SU-DHL-6 (cell line): ENCODE results near the gene SENP7.

Experiments used
- H2AFZ ChIP-seq: fragments of 200-600 bp; sonication (generic); 2 replicates; pipeline ENCODE4 v1.6.1; 2014; ENCODE audit warnings: low read depth, mild to moderate bottlenecking, moderate library complexity, mixed read lengths, antibody characterized with exemption, low read length; ENCODE audit not compliant: severe bottlenecking
- H3F3A ChIP-seq: fragments of 200-600 bp; shearing (Covaris generic); 2 replicates; pipeline ENCODE4 v1.6.0; 2016; ENCODE audit warnings: antibody characterized with exemption, mild to moderate bottlenecking; ENCODE audit not compliant: insufficient read depth
- H3K27ac ChIP-seq: fragments of 200-600 bp; sonication (generic); 2 replicates; pipeline ENCODE4 v1.5.1; 2016; ENCODE audit warnings: low read depth, mild to moderate bottlenecking, low read length, moderate library complexity, mixed read lengths
- H3K27me3 ChIP-seq: fragments of 200-600 bp; sonication (generic), shearing (Covaris generic); 2 replicates; pipeline ENCODE4 v1.6.0; 2014; ENCODE audit warnings: mild to moderate bottlenecking, low read length
- H3K36me3 ChIP-seq: fragments of 200-600 bp; sonication (generic); 2 replicates; pipeline ENCODE4 v1.6.1; 2014; ENCODE audit warnings: mild to moderate bottlenecking, low read length, mixed read lengths
- H3K4me2 ChIP-seq: fragments of 300-600, 200-600 bp; shearing (Covaris generic), sonication (generic); 2 replicates; pipeline ENCODE4 v1.6.0; 2014; ENCODE audit warnings: low read length, low read depth, mild to moderate bottlenecking; ENCODE audit not compliant: poor library complexity, severe bottlenecking
- H3K4me3 ChIP-seq: fragments of 200-600 bp; sonication (generic); 2 replicates; pipeline ENCODE4 v1.5.1; 2014; ENCODE audit warnings: antibody characterized with exemption, low read length, mild to moderate bottlenecking, mixed read lengths; ENCODE audit not compliant: insufficient read depth, poor library complexity, severe bottlenecking
- H3K79me2 ChIP-seq: fragments of 200-600 bp; sonication (generic); 2 replicates; pipeline ENCODE4 v1.6.1; 2014; ENCODE audit warnings: mild to moderate bottlenecking, low read length, moderate library complexity; ENCODE audit not compliant: insufficient read depth
- H3K9ac ChIP-seq: fragments of 200-600 bp; sonication (generic); 2 replicates; pipeline ENCODE4 v1.7.0; 2014; ENCODE audit warnings: mild to moderate bottlenecking, low read length
- H3K9me2 ChIP-seq: fragments of 200-600 bp; sonication (generic); replicated peaks from 2 replicates; pipeline ENCODE4 v1.6.1; 2014; ENCODE audit warnings: low read length; ENCODE audit not compliant: insufficient read depth
- H3K9me3 ChIP-seq: fragments of 200-600 bp; sonication (generic); 2 replicates; pipeline ENCODE4 v1.6.1; 2014; ENCODE audit warnings: low read length, mixed read lengths; ENCODE audit not compliant: insufficient read depth
- H4K20me1 ChIP-seq: fragments of 200-600 bp; sonication (generic); 2 replicates; pipeline ENCODE4 v1.6.1; 2014; ENCODE audit warnings: low read depth, mild to moderate bottlenecking, antibody characterized with exemption, low read length, moderate library complexity, mixed read lengths
- CTCF ChIP-seq: fragments of 200-600 bp; sonication (generic); IDR thresholded peaks from one replicate; pipeline ENCODE4 v1.5.1; 2017; ENCODE audit warnings: antibody characterized with exemption, mild to moderate bottlenecking, low read length, moderate library complexity; ENCODE audit not compliant: insufficient read depth, poor library complexity, severe bottlenecking
- EZH2phosphoT487 ChIP-seq: fragments of 200-600 bp; sonication (generic), shearing (Covaris generic); conservative IDR thresholded peaks from 2 replicates; pipeline ENCODE4 v1.6.1; 2018; ENCODE audit warnings: mild to moderate bottlenecking, antibody characterized with exemption, low read length, moderate library complexity, mixed read lengths

Gene SENP7

GRCh38 chr3:101500208-101500607 lies 12.8 kb downstream of the SENP7 start:
- H3K79me2 ChIP-seq = peaks cover 17% of the 10 kb centered on the region; the same call in 1 of the 2 replicates
- no peaks in the 10 kb centered on the region; the same call in 1 of the 2 replicates for H3K36me3 ChIP-seq
- no peak overlapping the region for H3K4me3 ChIP-seq
- no peak overlapping the region for H3K9ac ChIP-seq
- no peaks in the 10 kb centered on the region; the same call in 1 of the 2 replicates for H3F3A ChIP-seq
- no peaks in the 10 kb centered on the region for H3K27me3 ChIP-seq
- H3K27ac ChIP-seq = no peak overlapping the region
- H3K9me3 ChIP-seq = no peaks in the 10 kb centered on the region
- H3K4me2 ChIP-seq = no peak overlapping the region
- no peaks in the 10 kb centered on the region for H3K9me2 ChIP-seq
- TF ChIP-seq EZH2phosphoT487 (no peak), CTCF (no peak)
- H2AFZ ChIP-seq = no peak overlapping the region
- no peaks in the 10 kb centered on the region for H4K20me1 ChIP-seq

DNA sequence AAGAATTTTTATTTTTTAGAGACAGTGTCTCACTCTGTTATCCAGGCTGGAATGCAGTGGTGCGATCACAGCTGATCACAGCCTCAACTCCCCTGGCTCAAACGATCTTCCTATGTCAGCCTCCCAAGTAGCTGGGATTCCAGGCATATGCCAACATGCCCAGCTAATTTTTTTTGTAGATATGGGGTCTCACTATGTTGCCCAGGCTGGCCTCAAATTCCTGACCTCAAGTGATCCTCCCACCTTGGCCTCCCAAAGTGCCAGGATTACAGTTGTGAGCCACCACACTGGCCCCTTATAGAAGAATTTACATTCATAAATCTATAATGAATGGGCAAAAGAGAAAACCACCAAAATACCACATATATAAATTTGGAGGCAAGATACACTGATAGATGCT lies 15.2 kb downstream of the SENP7 start:
- Histone ChIP-seq H3F3A (no peaks in the 10 kb centered on the region; the same call in 1 of the 2 replicates), H3K4me3 (no peak overlapping the region), H3K9me2 (no peaks in the 10 kb centered on the region), H3K27me3 (no peaks in the 10 kb centered on the region), H3K4me2 (no peak overlapping the region), H3K36me3 (no peaks in the 10 kb centered on the region; the same call in 1 of the 2 replicates), H2AFZ (no peak overlapping the region), H4K20me1 (0 out of 2 replicates have a peak, but pooled peaks cover 3% of the 10 kb centered on the region), H3K79me2 (peaks cover 5% of the 10 kb centered on the region; the same call in 1 of the 2 replicates), H3K9ac (no peak overlapping the region), H3K9me3 (no peaks in the 10 kb centered on the region), H3K27ac (no peak overlapping the region)
- no peak for TF ChIP-seq EZH2phosphoT487
- TF ChIP-seq CTCF = no peak

DNA sequence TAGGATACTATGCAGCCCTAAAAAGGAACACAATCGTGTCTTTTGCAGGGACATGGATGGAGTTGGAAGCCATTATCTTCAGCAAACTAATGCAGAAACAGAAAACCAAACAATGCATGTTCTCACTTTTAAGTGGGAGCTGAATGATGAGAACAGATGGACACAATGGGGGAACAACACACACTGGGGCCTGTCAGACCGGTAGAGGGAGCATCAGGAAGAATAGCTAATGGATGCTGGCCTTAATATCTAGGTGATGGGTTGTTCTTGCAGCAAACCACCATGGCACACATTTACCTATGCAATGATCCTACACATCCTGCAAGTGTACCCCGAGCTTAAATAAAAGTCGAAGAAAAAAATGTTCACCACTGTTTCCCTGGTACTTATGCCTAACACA lies 17.5 kb downstream of the SENP7 start:
- 0 out of 2 replicates have a peak, but pooled peaks cover 3% of the 10 kb centered on the region for H4K20me1 ChIP-seq
- no peaks in the 10 kb centered on the region for H3K9me2 ChIP-seq
- H3K36me3 ChIP-seq = 0 out of 2 replicates have a peak, but pooled peaks cover 3% of the 10 kb centered on the region
- no peak overlapping the region for H3K4me3 ChIP-seq
- no peak overlapping the region for H2AFZ ChIP-seq
- H3K27me3 ChIP-seq = no peaks in the 10 kb centered on the region
- no peak overlapping the region for H3K4me2 ChIP-seq
- H3K9me3 ChIP-seq = no peaks in the 10 kb centered on the region
- H3K79me2 ChIP-seq = peaks cover 5% of the 10 kb centered on the region; the same call in 1 of the 2 replicates
- TF ChIP-seq CTCF (no peak), EZH2phosphoT487 (no peak)
- H3K27ac ChIP-seq = no peak overlapping the region
- H3F3A ChIP-seq = no peaks in the 10 kb centered on the region
- H3K9ac ChIP-seq = no peak overlapping the region
